GM23248 (cell line): ENCODE data around the gene EZR. TPM values are rescaled to one million over a fixed set of nuclear protein-coding genes. Genes with fewer than 3 reads are reported as not detected.

Source experiments
- DNase-seq: peaks from one replicate; pipeline ENCODE4 v3.0.0-alpha.2; 2015
- H2AFZ ChIP-seq: fragments of 200-600 bp; sonication (generic); 2 replicates; pipeline ENCODE4 v1.6.1; 2016; ENCODE audit warnings: antibody characterized with exemption
- H3F3A ChIP-seq: fragments of 200-600 bp; sonication (generic); 2 replicates; pipeline ENCODE4 v1.6.1; 2016; ENCODE audit warnings: mild to moderate bottlenecking, antibody characterized with exemption, mixed run types; ENCODE audit not compliant: insufficient read depth
- H3K27ac ChIP-seq: fragments of 200-600 bp; sonication (generic); 2 replicates; pipeline ENCODE4 v1.5.1; 2016; ENCODE audit warnings: mild to moderate bottlenecking
- H3K27me3 ChIP-seq: fragments of 200-600 bp; sonication (generic); replicated peaks from 2 replicates; pipeline ENCODE4 v1.6.1; 2016; ENCODE audit warnings: mild to moderate bottlenecking; ENCODE audit not compliant: insufficient read depth
- H3K36me3 ChIP-seq: fragments of 200-600 bp; sonication (generic); 2 replicates; pipeline ENCODE4 v1.6.1; 2016; ENCODE audit warnings: low read depth, mild to moderate bottlenecking
- H3K4me1 ChIP-seq: fragments of 200-600 bp; sonication (generic); 2 replicates; pipeline ENCODE4 v1.6.1; 2016; ENCODE audit warnings: mild to moderate bottlenecking; ENCODE audit not compliant: insufficient read depth
- H3K4me2 ChIP-seq: fragments of 200-600 bp; sonication (generic); one replicate; pipeline ENCODE4 v1.6.1; 2016; ENCODE audit warnings: mild to moderate bottlenecking; ENCODE audit not compliant: unreplicated experiment
- H3K4me3 ChIP-seq: fragments of 200-600 bp; sonication (generic); 2 replicates; pipeline ENCODE4 v1.5.1; 2016; ENCODE audit warnings: mild to moderate bottlenecking
- H3K79me2 ChIP-seq: fragments of 200-600 bp; sonication (generic); 2 replicates; pipeline ENCODE4 v1.6.1; 2016; ENCODE audit warnings: mild to moderate bottlenecking; ENCODE audit not compliant: insufficient read depth
- H3K9ac ChIP-seq: fragments of 200-600 bp; sonication (generic); 2 replicates; pipeline ENCODE4 v1.6.1; 2016; ENCODE audit warnings: mild to moderate bottlenecking
- H3K9me2 ChIP-seq: fragments of 200-600 bp; sonication (generic); 2 replicates; pipeline ENCODE4 v1.6.1; 2016; ENCODE audit warnings: mixed run types, mild to moderate bottlenecking, moderate library complexity; ENCODE audit not compliant: insufficient read depth
- H3K9me3 ChIP-seq: fragments of 200-600 bp; sonication (generic); one replicate; pipeline ENCODE4 v1.6.1; 2017; ENCODE audit warnings: low read depth
- H4K20me1 ChIP-seq: fragments of 200-600 bp; sonication (generic); 2 replicates; pipeline ENCODE4 v1.6.0; 2016; ENCODE audit not compliant: insufficient read depth
- EZH2 ChIP-seq: fragments of 200-600 bp; sonication (generic); IDR thresholded peaks from 2 replicates; pipeline ENCODE4 v1.6.1; 2018; ENCODE audit warnings: antibody characterized with exemption, mild to moderate bottlenecking; ENCODE audit not compliant: insufficient read depth, poor library complexity, severe bottlenecking
- EZH2phosphoT487 ChIP-seq: fragments of 200-600 bp; sonication (generic); IDR thresholded peaks from 2 replicates; pipeline ENCODE4 v1.6.1; 2018; ENCODE audit warnings: antibody characterized with exemption, moderate library complexity, mild to moderate bottlenecking, low read depth; ENCODE audit not compliant: insufficient read depth
- WGBS, 2 experiments: methylation state at CpG; one replicate each; pipeline ENCODE4 v1.1.6; 2015 to 2017; ENCODE audit warnings: low lambda C conversion rate in 2 of 2, low coverage in 1 of 2; ENCODE audit errors: missing lambda C conversion rate in 2 of 2; 5-methylcytosine and 5-hydroxymethylcytosine counted together
- in situ Hi-C: fragments of 300-500 bp; cut with MboI; formaldehyde crosslinking; loops from 2 replicates; pipeline ENCODE4 v1.15.0; 2020
- polyA plus RNA-seq: library from polyadenylated mRNA; unstranded; fragments of >200 nt; fragmentation: Nextera tagmentation; extraction: Ambion mirVana; gene quantifications from 2 replicates; pipeline ENCODE4 v1.2.1, GENCODE V29; 2016
- total RNA-seq: library from RNA; depleted of rRNA; stranded (reverse); fragments of >200 nt; shearing (Covaris generic); gene quantifications from 2 replicates; pipeline ENCODE4 v1.2.3, GENCODE V29; 2014

EZR gene
- total and polyA plus RNA-seq, 2 experiments from 2014 or later, result 52.4 to 65.2 TPM

DNA sequence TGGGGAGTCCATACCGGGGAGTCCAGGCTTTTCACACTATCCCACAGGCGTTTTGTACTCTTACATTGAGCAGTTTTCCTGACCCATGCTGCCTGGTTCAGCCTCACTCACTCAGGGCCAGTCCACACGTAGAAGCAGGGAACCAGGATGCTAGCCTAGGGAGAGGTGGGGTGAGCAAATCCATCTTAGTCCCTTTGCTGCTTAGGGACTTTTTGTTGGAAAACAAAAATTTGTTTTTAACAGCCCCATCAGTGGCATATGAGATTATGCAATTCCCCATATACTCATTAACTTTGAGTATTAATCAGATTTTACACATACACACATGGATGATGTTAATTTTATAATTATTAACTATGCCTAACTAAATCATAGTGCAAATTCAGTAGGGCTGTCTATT lies 84.2 kb downstream of the EZR start:
- no peaks in the 10 kb centered on the region for H3K9me2 ChIP-seq
- no peaks in the 10 kb centered on the region for H3K27me3 ChIP-seq
- H3F3A ChIP-seq, result peaks cover 10% of the 10 kb centered on the region; the same call in 1 of the 2 replicates
- H4K20me1 ChIP-seq, result no peaks in the 10 kb centered on the region
- WGBS, 2 experiments, result 58 to 73% methylated on average over 3 of the region's 3 CpGs
- no peaks in the 10 kb centered on the region for H3K36me3 ChIP-seq
- DNase-seq, result no peak
- no peak overlapping the region for H3K9ac ChIP-seq
- no peak overlapping the region for H2AFZ ChIP-seq
- H3K27ac ChIP-seq, result no peak overlapping the region
- no peaks in the 10 kb centered on the region for H3K9me3 ChIP-seq
- H3K4me2 ChIP-seq, result no peak overlapping the region
- in situ Hi-C loops, result no loop called here
- H3K4me1 ChIP-seq, result peaks cover 9% of the 10 kb centered on the region
- H3K79me2 ChIP-seq, result no peaks in the 10 kb centered on the region
- TF ChIP-seq EZH2 (no peak), EZH2phosphoT487 (no peak)
- no peak overlapping the region for H3K4me3 ChIP-seq

DNA sequence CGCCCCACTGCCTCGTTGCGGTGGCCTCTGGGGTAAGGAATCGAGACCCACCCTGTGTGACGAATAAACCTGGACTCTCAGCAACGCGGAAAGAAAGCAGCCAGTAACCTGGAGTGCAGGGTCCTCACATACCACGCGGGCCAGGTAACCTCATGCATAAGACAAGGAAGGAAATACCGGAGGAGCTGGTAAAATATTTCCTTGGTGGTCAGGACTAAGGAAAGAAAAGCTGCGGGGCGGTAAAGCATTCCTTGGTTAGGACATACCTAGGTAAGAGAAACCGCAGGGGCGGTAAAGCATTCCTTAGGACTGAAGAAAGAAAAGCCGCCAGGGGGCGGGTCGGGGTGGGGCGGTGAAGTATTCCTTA lies 88.6 kb downstream of the EZR start:
- no peaks in the 10 kb centered on the region for H3K9me3 ChIP-seq
- in situ Hi-C loops, result no loop called here
- no peaks in the 10 kb centered on the region for H3F3A ChIP-seq
- no peaks in the 10 kb centered on the region for H4K20me1 ChIP-seq
- H3K36me3 ChIP-seq, result no peaks in the 10 kb centered on the region
- no peaks in the 10 kb centered on the region for H3K79me2 ChIP-seq
- 97% methylated on average over 14 to 18 of the region's 18 CpGs for WGBS, 2 experiments
- no peaks in the 10 kb centered on the region for H3K9me2 ChIP-seq
- no peak overlapping the region for H3K27ac ChIP-seq
- H3K4me1 ChIP-seq, result no peaks in the 10 kb centered on the region
- TF ChIP-seq EZH2 (no peak), EZH2phosphoT487 (no peak)
- H3K4me2 ChIP-seq, result no peak overlapping the region
- no peak for DNase-seq
- no peak overlapping the region for H3K4me3 ChIP-seq
- H3K27me3 ChIP-seq, result no peaks in the 10 kb centered on the region
- H3K9ac ChIP-seq, result no peak overlapping the region
- no peak overlapping the region for H2AFZ ChIP-seq

DNA sequence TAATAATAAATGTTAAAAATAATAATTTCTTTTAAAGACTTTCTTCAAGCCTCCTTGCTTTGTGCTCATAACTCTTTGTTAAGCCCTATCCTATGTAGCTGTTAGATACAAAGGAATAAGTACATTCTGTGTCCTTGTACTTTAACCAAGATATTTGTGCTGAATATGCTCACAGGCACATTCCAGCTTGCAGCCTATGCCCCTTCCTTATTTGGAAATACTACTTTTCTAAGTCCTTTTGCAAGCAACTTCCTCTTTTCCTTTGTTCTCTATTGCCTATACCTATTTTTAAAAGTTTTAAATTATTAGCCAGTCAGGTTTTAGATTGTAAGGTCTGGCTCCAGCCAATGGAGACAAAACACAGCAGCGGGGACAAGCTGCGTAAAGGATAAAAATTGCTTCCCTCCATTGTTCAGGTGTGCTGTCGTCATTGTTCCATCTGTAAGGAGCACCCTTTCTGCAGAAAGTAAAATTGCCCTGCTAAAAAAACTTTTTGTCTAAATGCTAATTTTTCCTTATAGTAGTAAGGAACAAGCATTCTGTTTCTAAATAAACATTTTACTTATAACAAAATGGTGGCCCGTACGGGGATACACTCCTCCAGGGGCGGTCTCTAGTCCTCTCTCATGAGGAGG lies 89.1 kb downstream of the EZR start:
- Histone ChIP-seq H3K27me3 (no peaks in the 10 kb centered on the region), H3K79me2 (no peaks in the 10 kb centered on the region), H3K4me1 (no peaks in the 10 kb centered on the region), H3K27ac (no peak overlapping the region), H3K9me3 (no peaks in the 10 kb centered on the region), H3K36me3 (no peaks in the 10 kb centered on the region), H3K9me2 (no peaks in the 10 kb centered on the region), H4K20me1 (no peaks in the 10 kb centered on the region), H2AFZ (no peak overlapping the region), H3K4me2 (no peak overlapping the region), H3K4me3 (no peak overlapping the region), H3F3A (no peaks in the 10 kb centered on the region), H3K9ac (no peak overlapping the region)
- DNase-seq, result no peak
- in situ Hi-C loops, result no loop called here
- TF ChIP-seq EZH2phosphoT487 (no peak), EZH2 (no peak)
- WGBS, 2 experiments, result 88 to 90% methylated on average over 6 of the region's 6 CpGs

DNA sequence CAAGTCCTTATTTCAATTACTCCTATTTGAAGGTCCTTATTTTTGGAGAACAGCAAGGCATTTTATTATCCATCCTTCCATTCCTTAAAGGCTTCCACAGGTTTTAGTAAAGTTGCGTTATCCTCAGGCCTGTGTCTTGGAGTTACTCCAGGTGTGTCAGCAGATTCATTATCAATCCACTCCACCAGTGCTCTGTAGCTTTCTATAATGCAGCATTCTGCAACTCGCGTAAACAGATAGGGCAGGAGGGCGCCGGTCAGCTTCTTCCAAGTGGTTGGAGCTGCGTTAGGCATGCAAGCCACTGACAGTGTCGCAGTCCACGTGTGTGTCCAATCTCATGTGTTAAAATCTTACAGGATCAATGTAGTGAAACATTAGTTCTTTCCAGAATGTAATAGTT lies 93.5 kb downstream of the EZR start:
- TF ChIP-seq EZH2phosphoT487 (no peak), EZH2 (no peak)
- Histone ChIP-seq H3F3A (no peaks in the 10 kb centered on the region), H3K9me3 (no peaks in the 10 kb centered on the region), H3K4me3 (no peak overlapping the region), H3K4me1 (peaks cover 6% of the 10 kb centered on the region), H3K79me2 (no peaks in the 10 kb centered on the region), H3K36me3 (no peaks in the 10 kb centered on the region), H3K27ac (no peak overlapping the region), H4K20me1 (no peaks in the 10 kb centered on the region), H2AFZ (no peak overlapping the region), H3K27me3 (no peaks in the 10 kb centered on the region), H3K9me2 (no peaks in the 10 kb centered on the region), H3K4me2 (no peak overlapping the region), H3K9ac (no peak overlapping the region)
- DNase-seq, result no peak
- in situ Hi-C loops, result no loop called here
- WGBS, 2 experiments, result 90 to 91% methylated on average over 8 of the region's 8 CpGs
